Stimulated activated CD8-positive, alpha-beta memory T cell treated with anti-CD3 and anti-CD28 coated beads, Interleukin-7, amount 100 ng/mL, for 48 hours (primary cell): ENCODE measurements around the gene TNFSF13B.

Source experiments
- DNase-seq, 2 donors: peaks; one replicate each; pipeline ENCODE4 v3.0.0-alpha.2; 2020; ENCODE audit warnings: low read depth in 1 of 2; ENCODE audit errors: extremely low read depth in 1 of 2

The TNFSF13B gene

DNA sequence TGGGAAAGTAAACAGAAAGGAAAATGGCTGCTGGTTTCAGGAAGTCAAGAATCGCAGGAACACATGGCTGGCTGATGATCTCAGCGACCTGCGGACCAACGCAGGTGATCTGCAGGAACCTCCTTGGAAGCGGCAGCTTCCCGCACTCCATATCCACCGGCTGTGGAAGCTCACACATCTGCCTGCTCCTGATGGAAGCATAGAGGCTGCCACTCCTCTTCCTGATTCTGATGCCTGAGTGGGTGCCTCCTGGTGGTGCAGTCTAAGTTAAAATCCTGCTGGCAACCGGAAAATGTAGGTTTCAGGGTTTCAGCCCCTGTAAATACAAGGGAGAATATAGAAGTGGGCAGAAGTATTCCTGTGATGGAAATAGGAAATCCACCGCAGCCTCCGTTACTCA, 75.5 kb downstream of the TNFSF13B start:
- DNase-seq, result no peak

DNA sequence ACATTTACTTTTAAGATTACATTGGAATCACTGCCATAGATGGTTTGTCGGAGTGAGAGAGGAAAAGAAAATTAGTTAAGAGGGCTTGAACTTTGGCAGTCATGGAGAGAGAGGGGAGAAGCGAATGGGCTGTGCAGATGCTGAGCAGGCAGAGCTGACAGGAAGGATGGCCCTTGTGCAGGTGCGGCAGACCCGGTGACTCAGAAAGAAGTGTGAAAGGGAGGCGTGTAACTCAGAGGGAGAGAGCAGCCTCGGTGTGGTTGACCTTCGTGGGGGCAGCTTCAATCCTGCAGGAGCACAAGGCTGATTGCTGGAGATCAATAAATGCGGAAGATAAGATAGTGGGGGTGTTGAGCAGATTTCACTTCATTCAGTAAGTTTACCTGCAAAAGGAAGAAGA, 76.9 kb downstream of the TNFSF13B start:
- DNase-seq, result no peak

DNA sequence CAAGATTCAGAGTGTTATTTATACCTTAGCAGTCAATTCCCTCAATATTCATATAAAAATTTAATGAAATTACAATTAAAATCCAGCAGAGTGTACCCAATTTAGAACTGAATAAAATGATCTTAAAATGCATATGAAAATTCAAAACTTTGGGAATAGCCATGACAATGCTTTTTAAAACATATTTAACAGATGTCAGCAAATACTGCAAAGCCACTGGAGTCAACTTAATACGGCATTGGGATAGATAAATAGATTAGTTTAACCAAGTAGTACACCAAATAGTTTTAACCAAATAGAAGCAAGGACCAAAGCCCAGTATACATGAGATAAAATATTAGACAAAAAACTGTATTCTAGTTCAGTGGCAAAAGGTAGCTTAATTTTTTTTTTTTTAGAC, 79.8 kb downstream of the TNFSF13B start:
- DNase-seq, result no peak

DNA sequence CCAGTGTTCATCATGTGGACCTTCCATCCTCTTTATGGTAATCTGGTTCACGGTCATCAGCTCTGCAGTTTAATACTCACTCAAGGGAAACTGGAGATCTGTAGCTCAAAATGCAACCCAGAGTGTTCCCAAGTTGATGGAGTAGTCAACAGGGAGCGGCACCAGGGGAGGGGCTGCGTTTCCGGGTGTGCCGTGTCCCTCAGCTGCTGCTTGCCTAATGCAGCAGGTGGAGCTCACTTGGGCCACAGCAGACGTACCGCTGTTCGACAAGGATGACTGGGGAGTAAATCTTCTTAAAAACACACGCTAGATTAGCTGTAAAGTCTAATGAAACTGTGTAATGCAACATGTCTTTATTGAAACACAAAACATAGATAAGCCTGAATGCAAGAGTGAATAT, 81.1 kb downstream of the TNFSF13B start:
- no peak for DNase-seq

DNA sequence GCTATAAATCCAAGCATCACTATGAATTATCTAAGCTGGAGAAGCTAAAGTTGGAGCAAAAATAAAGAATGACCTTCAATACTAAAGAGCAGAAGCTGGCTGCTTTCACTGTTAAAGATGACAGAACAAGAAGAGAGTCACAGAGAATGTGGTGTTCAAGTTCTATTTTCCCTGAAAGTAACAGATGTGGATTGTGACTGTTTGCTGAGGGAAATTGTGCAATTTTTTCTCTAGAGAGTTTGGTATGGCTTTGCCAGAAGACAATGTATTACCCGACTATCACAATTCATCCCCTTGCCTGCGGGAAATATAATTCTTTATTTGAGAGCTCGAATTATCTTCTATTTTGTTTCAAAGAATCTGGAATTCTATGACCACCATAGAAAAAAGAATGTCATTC, 83.1 kb downstream of the TNFSF13B start:
- DNase-seq, result no peak

DNA sequence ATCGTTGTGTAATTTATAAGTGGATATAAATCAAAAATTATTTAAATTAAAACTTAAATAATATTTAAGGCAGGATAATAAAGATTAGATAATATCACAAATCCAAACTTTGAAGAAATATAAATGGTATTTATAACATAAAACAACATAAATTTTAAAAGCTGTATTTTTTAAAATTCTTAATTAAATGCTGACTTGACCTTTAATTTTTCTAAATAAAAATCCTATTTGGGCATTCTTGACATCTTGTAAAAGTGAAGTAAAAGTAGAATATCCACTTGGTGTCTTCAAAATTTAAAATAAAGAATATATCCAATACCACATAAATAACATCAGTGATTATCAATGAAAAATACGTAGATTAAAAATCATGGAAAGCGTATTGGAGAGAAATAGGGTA, 87.7 kb downstream of the TNFSF13B start:
- DNase-seq, result no peak
